ES-I3 (cell line): Measurements from ENCODE around the gene FSD1.
"Not testable (repeated sequence)": the region's sequence is repeated elsewhere in the genome, so short reads cannot be mapped to it uniquely, and the experiment has no call there.

Experiments used
- H3K36me3 ChIP-seq: 2 replicates; pipeline ENCODE4 v1.6.1; 2013; ENCODE audit warnings: mild to moderate bottlenecking, low read length, control low read depth, moderate library complexity; ENCODE audit not compliant: insufficient read depth
- H3K4me1 ChIP-seq: 2 replicates; pipeline ENCODE4 v1.6.1; 2013; ENCODE audit warnings: mild to moderate bottlenecking, control low read depth, low read length; ENCODE audit not compliant: insufficient read depth
- H3K9ac ChIP-seq: 2 replicates; pipeline ENCODE4 v1.6.1; 2013; ENCODE audit warnings: low read depth, mild to moderate bottlenecking, low read length, moderate library complexity
- H3K9me3 ChIP-seq: 2 replicates; pipeline ENCODE4 v1.6.1; 2013; ENCODE audit warnings: mild to moderate bottlenecking, low read length, moderate library complexity; ENCODE audit not compliant: control insufficient read depth, insufficient read depth

The FSD1 gene

DNA sequence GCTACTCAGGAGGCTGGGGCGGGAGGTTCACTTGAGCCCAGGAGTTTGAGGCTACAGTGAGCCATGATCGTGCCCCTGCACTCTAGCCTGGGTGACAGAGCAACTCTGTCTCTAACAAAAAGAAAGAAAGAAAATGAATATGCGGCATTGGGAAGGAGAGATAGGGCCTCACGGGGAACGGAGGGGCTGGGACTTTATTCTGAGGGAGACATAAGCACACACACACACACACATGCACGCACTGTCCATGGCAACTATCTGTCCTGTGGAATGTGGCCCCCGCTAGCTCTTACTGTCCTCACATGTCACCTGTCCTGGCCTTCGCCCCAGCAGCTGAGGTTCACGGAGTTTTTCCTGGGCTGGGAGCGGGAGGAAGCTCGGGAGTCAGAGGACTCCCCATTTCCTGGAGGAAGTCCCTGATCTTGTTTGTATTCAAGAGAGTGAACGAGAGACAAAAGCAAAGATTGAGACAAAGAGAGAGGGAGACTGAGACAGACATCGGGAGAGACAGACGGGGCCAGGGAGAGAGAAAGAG, 33.6 kb downstream of the FSD1 start:
- no peaks in the 10 kb centered on the region for H3K4me1 ChIP-seq

GRCh38 chr19:4338441-4339355, 34.3 kb downstream of the FSD1 start, which contains the start of gene STAP2:
STAP2 (minus strand) TSS chr19:4338827; CDS start chr19:4338753, 74 bp downstream.
- Histone ChIP-seq H3K9ac (peak within 1 kb of the TSS; percentile 47), H3K9me3 (no peaks in the 10 kb centered on the region), H3K36me3 (no peaks in the 10 kb centered on the region), H3K4me1 (no peaks in the 10 kb centered on the region)

More for the DNA sequence above, 33.6 kb downstream of the FSD1 start:
- Histone ChIP-seq H3K36me3 (no peaks in the 10 kb centered on the region), H3K9ac (peak overlapping the region; percentile 47; the same call in 1 of the 2 replicates), H3K9me3 (no peaks in the 10 kb centered on the region; the same call in 1 of the 2 replicates)

GRCh38 chr19:4342314-4342614, 37.9 kb downstream of the FSD1 start:
- Histone ChIP-seq H3K9ac (peak overlapping the region; percentile 90), H3K4me1 (no peaks in the 10 kb centered on the region), H3K9me3 (no peaks in the 10 kb centered on the region), H3K36me3 (no peaks in the 10 kb centered on the region)

DNA sequence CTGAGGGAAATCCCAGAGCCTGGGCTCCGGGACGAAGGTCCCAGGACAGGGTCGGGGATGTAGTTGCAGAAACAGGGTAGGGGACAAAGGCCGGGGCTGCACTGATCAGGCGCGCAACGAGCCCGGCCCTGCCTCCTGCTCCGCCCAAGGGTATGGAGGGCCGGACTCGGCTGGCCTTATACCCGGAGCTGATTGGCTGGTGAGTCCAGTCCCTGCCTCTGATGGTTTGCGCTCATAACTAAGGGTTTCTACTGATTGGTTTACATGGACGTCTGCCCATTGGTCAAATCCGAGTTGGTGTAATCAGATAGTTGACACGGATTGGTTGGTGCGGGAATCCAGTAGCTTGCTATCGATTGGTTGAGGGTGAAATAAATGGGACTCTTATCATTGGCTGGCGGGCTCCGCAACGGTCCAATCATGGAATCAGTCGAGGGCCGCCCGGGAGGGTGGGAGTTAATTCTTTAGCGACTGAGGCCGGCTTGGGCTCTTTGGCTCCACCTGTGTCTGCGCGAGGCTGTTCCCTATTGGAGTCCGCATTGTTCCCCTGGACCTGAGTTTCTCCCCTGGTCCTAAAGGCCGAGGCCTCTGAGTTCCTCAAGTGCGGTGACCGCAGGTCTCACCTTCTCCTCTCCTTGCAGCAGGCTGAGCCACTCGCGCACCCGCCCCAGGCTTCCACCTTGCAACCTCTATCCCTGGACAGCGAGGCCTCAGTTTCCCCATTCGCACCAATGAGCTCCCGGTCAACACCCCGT, 38.4 kb downstream of the FSD1 start:
- H3K9me3 ChIP-seq, result no peaks in the 10 kb centered on the region
- H3K9ac ChIP-seq, result peak overlapping the region; percentile 90
- no peaks in the 10 kb centered on the region for H3K36me3 ChIP-seq
- H3K4me1 ChIP-seq, result no peaks in the 10 kb centered on the region

- no peaks in the 10 kb centered on the region for H3K4me1 ChIP-seq
- no peaks in the 10 kb centered on the region for H3K9me3 ChIP-seq
Measured at GRCh38 chr19:4343370-4344307, 39.2 kb downstream of the FSD1 start, which contains the start of gene MPND. MPND (plus strand) TSS chr19:4343562; CDS start chr19:4343594, 32 bp downstream.

GRCh38 chr19:4345342-4346019, 41.1 kb downstream of the FSD1 start:
- H3K4me1 ChIP-seq, result no peaks in the 10 kb centered on the region
- no peak overlapping the region for H3K9ac ChIP-seq
- H3K9me3 ChIP-seq, result no peaks in the 10 kb centered on the region
- H3K36me3 ChIP-seq, result no peaks in the 10 kb centered on the region

More at GRCh38 chr19:4343370-4344307, 39.2 kb downstream of the FSD1 start, which contains the start of gene MPND:
- Histone ChIP-seq H3K36me3 (no peaks in the 10 kb centered on the region), H3K9ac (peak within 1 kb of the TSS; percentile 90)

DNA sequence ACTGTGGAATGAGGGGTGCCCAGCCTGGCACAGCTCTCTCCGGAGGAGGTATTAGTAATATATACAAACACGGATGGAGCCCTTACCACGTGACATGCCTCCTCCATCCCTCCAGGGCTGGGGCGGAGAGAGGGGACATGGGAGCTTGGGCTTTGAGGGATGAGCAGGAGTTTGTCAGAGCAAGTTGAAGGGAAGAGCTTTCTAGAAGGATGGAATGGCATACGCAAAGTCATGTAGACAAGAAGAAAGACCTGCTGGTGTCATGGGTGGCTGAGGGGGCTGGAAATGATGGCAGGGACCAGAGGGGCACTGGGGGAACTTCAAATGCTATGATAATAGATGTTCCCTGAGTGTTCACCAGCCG, 41.6 kb downstream of the FSD1 start:
- Histone ChIP-seq H3K4me1 (no peaks in the 10 kb centered on the region), H3K9me3 (no peaks in the 10 kb centered on the region), H3K36me3 (no peaks in the 10 kb centered on the region), H3K9ac (no peak overlapping the region)

GRCh38 chr19:4347521-4347920, 43.1 kb downstream of the FSD1 start:
- H3K9me3 ChIP-seq, result no peaks in the 10 kb centered on the region
- H3K4me1 ChIP-seq, result no peaks in the 10 kb centered on the region
- H3K9ac ChIP-seq, result no peak overlapping the region
- no peaks in the 10 kb centered on the region for H3K36me3 ChIP-seq

- H3K9ac ChIP-seq, H3K36me3 ChIP-seq, H3K4me1 ChIP-seq, H3K9me3 ChIP-seq: not testable (repeated sequence)
Measured at GRCh38 chr19:4349225-4349624, 44.8 kb downstream of the FSD1 start.

DNA sequence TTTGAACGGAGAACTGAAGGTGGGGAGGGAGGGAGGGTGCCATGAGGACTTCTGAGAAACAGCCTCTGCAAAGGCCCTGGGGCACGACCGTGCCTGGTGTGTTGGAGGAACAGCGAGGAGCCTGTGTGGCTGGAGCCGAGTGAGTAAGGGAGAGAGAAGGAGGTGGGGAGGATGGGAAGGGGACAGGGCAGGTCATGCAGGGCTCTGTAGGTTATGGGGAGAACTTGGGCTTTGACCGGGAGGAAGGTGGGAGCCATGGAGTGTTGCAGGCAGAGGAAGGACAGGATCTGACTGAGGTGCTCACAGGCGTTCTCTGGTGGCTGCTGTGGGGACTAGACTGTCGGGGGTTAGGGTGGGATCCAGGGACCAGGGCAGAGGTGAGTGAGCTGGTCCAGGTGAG, 45.7 kb downstream of the FSD1 start:
- H3K9ac ChIP-seq, result no peak overlapping the region
- no peaks in the 10 kb centered on the region for H3K36me3 ChIP-seq
- no peaks in the 10 kb centered on the region for H3K9me3 ChIP-seq
- H3K4me1 ChIP-seq, result no peaks in the 10 kb centered on the region

DNA sequence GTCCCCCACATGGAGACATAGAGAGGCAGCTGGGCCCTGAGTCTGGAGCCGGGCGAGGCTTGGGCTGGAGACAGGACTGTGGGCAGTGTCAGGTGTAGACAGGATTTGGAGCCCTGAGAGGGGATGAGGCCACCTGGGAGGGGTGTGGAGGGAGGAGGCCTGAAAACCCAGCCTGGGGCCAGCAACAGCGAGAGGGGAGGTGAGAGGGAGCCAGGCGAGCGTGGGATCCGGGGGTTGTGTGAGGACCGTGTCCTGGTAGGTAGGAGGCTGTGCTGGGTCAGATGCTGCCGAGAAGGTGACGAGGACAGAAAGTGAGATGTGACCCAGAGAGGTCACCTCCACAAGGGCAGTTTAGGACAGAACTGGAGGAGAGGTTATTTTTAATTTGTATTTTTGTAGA, 46.3 kb downstream of the FSD1 start:
- no peaks in the 10 kb centered on the region for H3K4me1 ChIP-seq
- no peaks in the 10 kb centered on the region for H3K36me3 ChIP-seq
- no peak overlapping the region for H3K9ac ChIP-seq
- H3K9me3 ChIP-seq, result no peaks in the 10 kb centered on the region

DNA sequence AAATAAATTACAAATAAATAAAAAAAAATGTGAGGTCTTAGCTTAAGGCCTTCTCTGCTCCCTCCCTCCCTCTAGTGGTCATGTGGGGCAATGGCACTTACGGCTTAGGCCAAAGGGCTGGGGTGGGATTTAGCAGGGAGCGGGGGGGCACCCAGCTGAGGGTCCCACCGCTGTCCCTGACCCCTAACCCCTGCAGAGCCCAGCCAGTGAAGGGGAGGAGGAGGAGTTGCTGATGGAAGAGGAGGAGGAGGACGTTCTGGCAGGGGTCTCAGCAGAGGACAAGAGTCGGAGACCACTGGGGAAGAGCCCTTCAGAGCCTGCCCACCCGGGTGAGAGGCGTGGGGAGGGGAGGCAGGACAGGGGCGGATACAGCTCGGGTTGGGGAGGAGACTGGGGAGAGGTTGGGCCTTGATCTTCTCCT, 48.3 kb downstream of the FSD1 start:
- Histone ChIP-seq H3K4me1 (no peaks in the 10 kb centered on the region), H3K36me3 (no peaks in the 10 kb centered on the region), H3K9ac (no peak overlapping the region), H3K9me3 (no peaks in the 10 kb centered on the region)

DNA sequence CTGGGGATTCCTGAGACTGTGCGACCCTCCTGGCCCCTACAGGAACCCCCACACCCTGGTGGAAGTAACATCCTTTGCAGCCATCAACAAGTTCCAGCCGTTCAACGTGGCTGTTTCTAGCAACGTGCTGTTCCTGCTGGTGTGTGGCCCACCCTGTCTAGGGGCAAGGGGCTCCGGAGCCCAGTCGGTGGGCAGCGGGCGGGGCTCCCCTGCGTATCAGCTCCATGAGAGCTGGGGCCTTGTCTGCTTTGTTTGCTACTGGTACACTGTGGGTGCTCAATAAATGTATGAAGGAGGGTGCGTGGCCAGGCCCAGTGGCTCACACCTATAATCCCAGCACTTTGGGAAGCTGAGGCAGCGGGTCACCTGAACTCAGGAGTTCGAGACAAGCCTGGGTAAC, 49.9 kb downstream of the FSD1 start:
- Histone ChIP-seq H3K9ac (no peak overlapping the region), H3K4me1 (no peaks in the 10 kb centered on the region), H3K9me3 (no peaks in the 10 kb centered on the region), H3K36me3 (no peaks in the 10 kb centered on the region; the same call in 1 of the 2 replicates)
